Astrocyte of the hippocampus (primary cell): ENCODE results near the gene LDHAL6B.

Experiments used
- DNase-seq: peaks from one replicate; pipeline ENCODE4 v3.0.0; 2011; ENCODE audit warnings: low read depth, low spot score

LDHAL6B gene

DNA sequence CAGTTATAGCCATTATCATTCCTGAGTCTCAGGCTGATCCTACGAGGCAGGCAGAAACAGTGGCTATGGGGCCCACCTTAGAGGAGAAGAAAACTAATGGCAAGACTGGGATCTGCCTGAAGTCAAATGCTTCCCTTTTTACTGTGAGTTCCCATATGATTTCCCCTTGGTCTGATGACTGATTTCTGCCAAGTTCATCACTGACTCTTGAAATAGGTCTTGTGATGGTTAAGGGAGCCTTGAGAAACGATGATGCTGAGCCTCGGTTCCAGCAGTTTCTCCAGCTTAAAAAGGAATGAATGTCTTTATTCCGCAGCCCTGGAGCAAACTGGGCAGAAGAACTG lies 29.4 kb upstream of the LDHAL6B start:
- DNase-seq, result no peak

DNA sequence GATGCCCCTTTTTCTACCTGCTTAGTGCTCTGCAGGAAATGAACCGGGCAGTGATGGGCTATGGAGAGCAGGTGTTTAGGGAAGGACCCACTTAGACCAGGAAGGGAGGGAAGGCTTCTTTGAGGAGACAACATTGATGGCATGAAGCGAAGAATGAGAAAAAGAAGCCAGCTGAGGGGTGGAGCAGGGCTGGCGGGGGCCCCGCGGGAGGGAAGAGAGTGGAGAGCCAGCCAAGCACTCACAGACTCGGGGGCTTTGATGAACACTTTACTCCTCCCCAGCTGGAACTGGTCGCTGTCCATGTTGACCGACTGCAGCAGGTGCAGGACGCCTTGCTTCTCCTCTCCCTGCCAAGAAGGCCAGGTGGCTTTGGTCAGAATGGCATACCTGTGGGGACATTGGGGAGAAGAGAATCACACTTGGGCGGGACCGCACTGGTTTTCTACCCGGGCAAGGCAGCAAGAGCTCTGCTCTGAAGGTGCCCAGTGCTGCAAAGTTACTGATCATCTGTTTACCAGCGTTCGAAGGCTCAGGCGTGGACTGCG lies 28.4 kb upstream of the LDHAL6B start:
- DNase-seq, result no peak

DNA sequence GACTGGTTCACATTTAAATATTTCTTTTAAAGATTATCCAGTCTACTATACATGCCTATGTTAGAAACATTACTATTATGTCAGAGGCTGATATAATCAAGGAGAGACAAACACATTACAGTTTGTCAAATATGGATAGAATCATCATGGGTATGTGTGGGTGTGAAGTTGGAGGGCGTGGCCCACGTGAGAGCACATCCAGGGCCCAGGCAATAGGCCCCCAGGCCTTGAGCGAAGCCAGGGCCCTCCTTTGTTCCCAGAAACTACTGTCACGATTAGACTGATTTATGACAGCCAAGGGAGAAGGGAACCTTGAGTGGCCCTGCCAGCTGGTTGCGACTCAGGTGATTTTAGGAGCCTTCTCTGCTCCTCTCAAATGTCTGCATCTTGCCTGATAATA lies 26.9 kb upstream of the LDHAL6B start:
- DNase-seq, result no peak

DNA sequence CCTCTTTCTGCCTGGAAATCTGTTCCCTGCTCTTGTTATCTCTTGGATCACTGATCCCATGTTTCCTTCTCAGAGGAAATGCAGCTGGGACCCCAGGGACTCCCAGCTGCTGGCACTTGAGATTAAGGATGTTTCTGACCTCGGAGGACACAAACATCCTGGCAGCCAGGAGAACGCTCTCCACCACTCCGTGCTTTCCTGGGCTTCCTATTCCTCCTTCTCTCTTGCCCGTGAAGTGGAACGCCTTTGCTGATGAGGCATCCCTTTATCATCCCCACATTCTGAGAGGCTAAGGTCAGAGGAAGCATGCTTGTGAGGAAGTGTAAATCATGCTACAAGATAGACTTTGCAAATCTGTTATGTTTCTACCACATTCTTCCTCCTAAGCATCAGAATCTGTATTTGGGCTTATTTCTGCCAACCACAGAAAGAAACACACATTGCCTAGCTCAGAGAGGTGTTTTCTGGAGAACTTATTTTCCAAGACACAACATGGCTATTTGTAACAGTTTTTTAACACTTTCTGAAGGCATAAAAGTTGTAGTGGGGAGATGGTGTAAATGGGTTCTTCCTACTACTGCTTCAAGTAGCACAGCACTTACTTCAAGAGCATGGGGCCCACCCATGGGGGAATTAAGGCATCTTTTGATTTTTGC lies 25.6 kb upstream of the LDHAL6B start:
- no peak for DNase-seq

DNA sequence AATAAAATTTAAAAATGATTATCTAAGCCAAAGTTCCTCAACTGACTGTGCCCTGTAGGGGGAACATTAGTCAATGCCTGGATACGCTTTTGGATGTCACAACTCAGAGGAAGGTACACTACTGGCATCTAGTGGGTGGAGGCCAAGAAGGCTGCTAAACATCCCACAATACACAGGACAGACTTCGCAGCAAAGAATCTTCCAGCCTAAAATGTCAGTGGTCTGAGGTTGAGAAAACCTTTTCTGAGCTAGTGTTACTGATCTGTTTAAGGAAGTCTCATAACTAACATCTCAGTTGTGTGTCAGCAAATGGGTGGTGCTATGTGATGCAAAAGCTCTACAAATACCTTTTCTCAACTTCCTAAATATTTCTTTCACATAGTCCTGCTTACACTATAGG lies 20.9 kb upstream of the LDHAL6B start:
- DNase-seq, result no peak

DNA sequence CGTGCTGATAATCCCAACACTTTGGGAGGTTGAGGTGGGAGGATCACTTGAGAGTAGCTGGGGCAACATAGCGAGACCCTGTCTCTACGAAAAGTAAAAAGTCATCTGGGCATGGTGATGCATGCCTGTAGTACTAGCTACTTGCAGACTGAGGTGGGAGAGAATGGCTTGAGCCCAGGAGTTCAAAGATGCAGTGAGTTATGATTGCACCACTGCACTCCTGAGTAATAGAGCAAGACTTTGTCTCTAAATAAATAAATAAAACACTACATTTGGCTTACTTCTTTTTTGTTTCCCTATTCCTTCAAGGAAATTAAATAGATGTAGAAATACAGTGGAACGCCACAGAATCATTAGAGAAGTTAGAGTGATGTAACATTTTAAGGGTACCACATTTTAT lies 20.1 kb upstream of the LDHAL6B start:
- peak; percentile 34 for DNase-seq

DNA sequence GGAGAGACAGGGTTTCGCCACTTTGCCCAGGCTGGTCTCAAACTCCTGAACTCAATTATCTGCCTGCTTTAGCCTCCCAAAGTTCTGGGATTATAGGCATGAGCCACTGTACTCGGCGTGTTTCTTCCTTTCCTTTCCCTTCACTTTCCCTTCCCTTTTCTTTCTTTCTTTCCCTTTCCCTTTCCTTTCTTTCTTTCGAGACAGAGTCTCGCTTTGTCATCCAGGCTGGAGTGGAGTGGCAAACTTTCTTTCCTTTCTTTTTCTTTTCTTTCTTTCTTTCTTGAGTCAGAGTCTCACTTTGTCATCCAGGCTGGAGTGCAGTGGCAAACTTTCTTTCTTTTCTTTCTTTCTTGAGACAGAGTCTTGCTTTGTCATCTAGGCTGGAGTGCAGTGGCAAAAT lies 17.4 kb upstream of the LDHAL6B start:
- no peak for DNase-seq

DNA sequence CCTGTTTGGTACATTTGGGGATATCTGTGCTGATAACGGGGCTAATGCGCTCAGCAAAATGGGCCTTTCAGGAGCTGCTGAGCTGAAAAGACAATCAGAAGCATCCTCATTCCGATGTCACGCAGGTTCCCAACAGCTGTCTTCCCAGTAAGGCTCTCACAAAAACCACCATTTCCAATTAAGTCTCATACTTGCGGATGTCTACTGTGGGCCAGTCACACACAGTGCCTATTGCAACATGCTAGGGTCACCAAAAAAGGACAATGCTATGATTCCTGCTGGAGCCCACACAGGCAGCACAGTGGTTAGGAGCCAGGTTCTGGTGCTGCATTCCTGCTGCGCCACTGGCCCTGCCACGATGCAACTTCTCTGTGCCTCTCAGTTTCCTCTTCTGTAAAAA lies 16.4 kb upstream of the LDHAL6B start:
- DNase-seq, result peak; percentile 17

DNA sequence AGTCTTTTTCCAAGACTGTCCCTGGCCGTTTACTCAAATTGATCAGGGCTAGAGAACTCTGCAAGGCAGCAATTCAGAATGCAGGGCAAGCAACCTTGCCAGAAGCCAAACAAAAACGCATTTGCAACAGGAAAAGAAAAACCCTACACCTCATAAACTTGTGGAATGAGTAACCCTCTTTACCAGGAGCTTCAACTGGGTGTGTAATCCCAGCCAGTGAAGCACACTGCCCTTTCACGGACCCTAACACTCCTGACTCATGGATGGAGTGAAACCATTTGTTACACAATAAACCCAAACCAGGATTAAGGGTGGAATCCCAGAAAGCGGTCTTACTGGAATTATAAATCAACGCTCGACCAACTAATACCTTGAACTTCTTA lies 14.8 kb upstream of the LDHAL6B start:
- DNase-seq, result peak; percentile 85

DNA sequence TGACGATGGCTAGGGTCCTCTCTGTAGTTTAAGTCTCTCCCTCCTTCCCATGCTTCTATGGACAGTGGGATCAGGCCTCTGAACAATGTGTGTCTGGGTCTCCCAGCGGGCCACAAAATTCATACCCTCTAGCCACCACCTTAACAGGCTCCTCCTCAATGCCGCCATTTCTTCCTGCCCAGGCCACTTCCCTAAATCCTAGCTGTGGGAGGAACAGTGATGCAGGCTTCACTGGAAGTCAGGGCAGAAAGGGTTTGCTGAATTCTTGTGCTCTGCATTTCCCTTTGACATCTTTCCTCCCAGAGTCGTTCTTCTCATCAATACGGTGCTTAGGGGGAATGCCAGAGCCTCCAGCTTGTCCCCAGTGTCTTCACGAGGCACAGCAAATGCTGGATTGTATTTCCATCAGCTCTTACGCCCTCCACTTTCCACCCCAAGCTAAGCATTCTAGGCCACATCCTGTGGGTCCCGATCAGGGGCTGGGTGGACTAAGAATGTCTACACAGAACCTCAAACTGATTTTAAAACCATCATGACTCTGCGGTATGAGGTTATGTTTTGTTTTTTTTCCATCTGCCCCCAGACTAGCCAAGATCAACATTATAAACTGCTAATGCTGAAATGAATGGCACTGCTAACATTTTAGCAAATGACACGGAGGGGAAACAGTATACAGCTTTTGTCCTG lies 11.9 kb upstream of the LDHAL6B start:
- peak; percentile 41 for DNase-seq

DNA sequence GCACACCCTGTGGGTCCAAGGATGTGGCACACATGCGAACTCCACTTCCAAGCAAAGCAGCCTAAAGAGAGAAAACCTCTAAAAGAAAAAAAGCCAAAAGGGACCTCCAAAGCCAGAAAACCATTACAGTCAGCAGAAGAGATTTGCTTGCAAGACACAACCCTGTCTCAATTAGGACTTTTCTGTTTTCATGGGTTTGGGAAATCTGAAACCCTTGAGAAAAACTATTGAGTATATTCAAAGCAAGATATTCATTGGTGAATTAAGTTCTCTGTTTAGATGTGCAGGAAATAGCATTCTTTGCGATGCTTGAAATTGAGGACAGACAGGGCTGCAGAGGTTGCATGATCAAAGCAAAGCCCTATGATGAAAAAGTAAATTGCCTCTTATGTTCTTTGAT lies 10.2 kb upstream of the LDHAL6B start:
- DNase-seq, result no peak

DNA sequence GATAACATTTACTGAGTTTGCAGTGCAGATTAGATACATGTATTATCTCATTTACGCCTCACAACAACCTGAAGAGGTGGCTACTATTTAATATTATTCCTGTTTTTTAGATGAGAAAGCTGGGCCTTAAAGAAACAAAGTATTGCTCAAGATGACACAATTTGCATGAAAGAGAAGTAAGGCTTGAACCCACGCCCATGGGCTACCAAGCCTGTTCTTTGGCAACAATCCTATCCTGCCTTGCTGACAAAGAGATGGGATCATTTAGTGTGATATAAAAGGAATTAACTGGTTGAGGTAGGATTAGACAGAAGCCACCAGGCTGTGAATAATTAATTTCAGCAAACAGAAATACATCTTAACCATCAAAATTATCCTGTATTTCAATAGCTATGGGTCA lies 9.2 kb upstream of the LDHAL6B start:
- no peak for DNase-seq

DNA sequence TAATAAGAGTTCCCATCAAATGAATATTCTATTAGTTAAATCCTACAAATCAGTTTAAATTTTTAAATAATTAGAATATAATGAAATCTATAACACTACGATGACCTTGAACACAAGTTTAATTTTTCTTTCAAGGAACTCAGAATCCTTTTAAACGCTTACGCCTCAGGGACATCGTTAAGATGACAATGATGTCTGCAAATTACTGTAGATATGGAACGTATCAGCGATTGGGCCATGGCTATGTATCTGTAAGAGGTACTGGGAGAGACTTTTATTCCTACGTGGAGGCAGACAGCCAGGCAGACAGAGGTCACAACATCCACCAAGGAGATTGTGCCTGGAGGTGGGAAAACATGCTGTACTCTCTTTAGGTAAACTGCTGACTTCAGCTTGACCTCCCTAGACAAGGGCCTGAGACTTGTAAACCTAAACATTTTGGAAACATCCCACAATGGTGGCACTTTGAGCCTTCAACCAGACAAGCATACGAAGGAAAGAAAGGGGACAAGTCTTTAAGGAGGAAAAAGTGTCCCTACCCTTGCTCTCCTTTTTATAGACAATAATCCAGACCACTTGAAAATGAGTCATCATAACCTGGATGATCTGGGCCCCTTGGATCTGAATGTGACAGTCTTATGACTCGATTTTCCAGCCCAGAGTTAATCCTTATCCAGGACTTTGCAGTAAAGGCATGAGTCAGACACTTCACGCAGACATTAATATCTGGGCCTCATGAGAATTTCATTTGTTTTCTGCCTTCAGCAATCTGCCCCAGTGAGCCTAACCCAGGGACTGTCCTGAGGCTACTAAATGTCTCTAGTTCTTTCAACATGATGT lies 6.8 kb upstream of the LDHAL6B start:
- peak; percentile 52 for DNase-seq

DNA sequence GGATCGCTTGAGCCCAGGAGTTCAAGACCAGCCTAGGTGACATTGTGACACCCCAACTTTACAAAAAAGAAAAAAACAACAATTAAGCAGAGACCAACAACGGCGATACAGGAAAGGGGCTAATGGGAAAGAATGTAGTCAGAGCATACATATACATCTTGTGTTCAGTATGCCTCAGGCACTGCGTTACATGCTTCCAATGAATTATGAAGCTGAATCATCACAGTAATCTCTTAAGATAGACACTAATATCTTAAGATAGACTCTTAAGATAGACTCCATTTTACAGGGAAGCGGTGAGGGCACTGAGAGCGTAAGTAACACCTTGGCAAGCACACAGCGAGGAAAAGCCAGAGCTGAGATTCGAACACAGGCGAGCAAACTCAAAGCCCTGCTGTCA lies 6.1 kb upstream of the LDHAL6B start:
- no peak for DNase-seq

DNA sequence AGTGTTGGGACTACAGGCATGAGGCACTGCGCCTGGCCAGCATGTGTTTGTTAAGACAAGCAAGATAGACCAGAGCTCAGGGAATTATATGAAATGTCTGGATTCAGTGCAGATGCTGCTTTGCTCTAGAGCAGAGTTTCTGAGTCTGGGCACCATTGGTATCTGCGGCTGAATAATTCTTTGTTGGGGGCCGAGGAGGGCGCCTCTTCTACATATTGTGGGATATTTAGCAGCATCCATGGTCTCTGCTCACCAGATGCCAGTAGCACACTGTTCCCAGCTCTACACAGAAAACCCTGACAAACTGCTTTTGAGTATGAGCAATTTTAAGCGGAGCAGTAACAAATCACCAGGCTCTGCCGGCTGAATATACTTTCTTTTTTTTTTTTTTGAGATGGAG lies 3.6 kb upstream of the LDHAL6B start:
- no peak for DNase-seq

DNA sequence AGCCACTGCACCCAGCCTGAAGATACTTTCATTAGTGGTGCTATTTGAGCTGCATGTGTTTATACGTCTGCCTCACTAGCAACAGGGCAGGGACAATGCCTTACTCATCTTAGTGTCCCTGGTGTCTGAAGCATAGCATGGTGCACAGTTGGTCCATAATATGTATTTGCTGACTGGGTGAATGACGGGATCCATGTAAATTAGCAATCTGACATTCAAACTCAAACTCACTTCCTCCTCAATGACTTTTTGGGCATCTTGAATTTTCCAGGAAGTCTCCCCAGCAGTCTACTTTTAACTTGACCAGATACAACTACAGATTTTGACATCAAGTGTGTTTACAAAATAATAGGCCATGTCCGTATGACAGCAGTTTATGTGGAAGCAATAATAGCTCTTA lies 3.0 kb upstream of the LDHAL6B start:
- no peak for DNase-seq

DNA sequence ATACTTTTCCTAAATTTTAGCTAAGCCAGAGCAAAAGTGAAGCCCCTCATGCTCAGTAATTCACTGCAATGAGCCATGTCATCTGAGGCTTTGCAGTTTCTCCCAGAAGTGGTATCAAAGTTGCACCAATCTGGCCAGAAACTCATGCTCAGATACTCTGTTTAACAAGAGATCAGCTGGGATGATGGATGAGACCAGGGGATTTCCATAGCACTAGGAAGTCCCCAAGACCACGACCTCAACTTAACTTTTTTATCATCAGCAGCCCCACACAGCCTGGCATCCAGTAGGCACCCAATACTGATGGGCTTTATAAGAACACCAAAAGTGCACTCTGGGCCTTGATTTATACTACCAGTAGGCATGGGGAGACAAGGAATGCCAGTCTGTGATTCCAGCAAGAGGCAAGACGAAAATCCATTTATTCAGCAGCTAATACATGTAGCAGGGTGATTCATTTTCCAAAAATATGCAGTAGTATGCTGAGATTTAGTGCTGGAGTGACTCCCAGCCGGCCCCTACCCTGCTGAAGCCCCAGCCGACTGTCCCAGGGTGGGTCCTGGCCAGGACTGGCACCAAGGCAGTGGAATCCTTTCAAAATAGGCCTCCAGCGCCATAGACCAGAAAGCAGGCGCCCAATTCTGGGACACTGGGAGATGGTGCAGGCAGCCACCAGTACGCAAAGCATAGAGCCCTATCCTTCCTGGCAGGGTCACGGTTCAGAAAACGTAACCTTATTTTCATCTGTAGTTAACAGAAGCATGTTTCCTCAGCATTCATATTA lies 612 bp upstream of the LDHAL6B start:
- DNase-seq, result no peak

DNA sequence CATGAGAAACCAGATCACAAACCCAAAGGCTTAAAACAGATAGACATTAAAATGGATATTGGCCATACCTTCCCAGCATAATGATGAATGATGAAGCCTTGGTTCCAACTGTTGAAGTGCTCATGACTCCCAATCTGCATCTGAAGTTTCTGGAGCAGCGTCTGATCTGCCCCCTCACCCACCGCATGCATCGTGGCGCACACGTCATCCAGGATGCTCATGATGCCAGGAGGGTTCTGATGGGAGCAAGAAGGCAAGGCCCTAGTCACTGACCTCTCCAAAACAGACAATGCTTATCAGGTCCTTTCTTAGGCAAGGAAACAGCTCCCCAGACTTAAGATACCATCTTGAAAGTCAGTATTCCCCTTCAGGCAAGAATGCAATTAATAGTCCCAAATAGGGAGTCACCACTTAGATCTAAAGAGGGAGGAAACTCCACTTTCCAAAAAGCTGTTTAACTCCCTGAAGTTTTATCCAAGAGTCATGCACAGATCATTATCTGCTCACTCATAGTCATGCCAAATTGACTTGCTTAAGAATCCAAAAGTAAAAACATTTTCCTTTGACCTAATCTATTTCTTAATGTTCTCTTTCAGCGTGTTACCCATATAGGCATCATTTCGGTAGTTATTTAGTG lies 2.1 kb downstream of the LDHAL6B start:
- DNase-seq, result no peak

DNA sequence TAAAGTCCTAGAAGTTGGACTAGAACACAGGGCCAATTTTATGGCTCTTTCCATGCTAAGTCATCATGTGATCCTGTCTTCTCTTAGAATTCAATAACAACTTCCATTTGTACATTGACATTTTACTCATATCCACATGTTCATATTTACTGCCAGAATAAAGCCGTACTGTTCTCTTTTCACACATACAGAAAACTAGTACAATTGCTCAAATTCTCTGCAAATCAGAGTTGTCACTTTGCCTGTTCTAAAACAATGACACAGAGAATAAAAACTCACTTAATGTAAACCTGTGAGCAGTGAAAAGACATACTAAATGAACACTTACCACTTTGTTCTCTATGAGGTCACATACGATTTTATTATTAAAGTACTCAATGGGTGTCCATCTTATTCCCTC lies 3.5 kb downstream of the LDHAL6B start:
- no peak for DNase-seq

DNA sequence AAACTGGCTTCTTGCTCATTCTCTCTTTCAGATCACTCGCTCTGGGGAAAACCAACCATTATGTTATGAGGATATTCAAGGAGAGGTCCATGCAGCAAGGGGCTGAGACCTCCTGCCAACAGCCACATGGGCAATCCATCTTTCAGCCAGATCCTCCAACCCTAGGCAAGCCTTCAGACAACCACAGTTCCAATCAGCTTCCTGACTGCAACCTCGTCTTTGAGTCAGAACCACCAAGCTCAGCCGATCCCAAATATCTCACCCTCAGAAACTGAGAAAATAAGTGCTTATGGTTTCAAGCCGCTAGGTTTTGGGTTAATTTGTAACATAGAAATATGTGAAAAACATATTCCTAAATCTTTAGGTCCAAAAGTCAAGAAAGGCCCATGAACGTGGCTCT lies 10.3 kb downstream of the LDHAL6B start:
- DNase-seq, result no peak

DNA sequence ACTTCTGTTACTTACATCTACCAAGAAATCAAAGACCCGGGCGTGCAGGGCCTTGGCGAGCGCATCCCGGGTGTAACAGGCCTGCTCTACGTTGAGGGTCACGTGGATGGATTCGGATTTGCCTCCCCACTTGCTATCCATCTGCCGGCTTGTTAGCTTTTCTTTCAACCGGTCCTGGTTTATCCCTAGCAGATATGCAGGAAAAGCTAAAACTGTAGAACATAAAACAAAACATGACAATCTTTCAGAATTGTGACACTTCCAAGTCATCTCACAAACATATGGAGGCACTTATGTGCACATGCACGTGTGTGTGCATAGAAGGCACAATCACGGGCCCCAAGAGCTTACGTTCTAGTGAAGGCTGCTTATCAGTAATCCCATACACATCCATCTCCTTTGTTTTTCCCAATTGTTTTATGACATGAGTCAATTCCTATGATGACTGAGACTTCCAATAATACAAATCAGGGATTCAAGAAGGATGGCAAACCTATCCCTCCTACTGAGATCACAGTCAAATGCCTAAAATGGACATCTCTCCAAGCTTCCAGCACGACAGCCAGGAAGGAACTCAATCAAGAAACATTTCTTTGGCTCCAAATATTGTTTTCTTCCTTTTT lies 11.3 kb downstream of the LDHAL6B start:
- no peak for DNase-seq
